ENCODE results near the gene OR6N1.

The OR6N1 gene

DNA sequence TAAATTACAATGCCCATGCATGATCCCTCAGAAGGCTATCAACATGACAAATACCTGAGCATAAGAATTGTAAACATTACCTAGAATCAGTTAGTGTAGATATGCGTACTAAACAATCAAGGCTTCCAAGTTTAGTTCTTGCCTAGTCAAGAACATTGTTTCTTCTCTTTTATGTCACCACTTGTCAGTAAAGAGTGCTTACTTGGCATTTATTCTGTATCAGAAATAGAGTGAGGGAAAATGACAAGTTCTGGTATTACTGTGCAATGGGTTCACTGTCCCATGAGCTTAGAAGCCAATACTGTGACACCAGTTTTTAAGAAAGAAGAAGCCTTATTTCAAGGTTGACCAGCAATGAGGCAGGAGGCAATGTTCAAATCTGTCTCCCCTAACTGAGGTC is 31.7 kb upstream of the OR6N1 start:
- CTCF ChIA-PET = no interaction called here
- no peak for DNase-seq (ENCODE audit: low spot score)
- POLR2A ChIA-PET (ENCODE audit: low non-redundant PET) = no interaction called here
- TF ChIP-seq CTCF (conservative IDR thresholded peaks at IDR 0.05; ENCODE audit: low read depth) = no peak
- H3K27ac ChIP-seq = no peak overlapping the region

- POLR2A ChIA-PET (ENCODE audit: low non-redundant PET) = no interaction called here
- DNase-seq (ENCODE audit: low spot score) = no peak
- CTCF ChIA-PET = no interaction called here
Measured at GRCh38 chr1:158801396-158801795, 29.4 kb upstream of the OR6N1 start.

DNA sequence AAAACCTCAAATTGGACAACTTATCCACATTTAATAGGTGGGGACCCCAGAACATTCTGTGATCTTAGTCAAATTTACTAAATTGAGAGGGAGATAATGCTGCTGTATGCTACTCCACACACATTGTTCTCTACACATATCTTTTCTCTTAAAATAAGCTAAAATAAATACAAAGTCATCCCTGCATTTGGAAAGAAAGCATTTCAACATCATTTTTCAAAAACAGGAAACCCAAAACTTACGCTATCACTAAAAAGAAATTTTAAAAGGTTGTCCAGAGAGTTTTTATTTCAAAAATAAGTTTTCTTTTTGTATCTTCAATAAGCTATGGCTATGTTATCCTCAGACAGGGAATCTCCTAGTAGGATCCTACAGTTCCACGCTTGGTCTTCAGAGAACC is 28.5 kb upstream of the OR6N1 start:
- POLR2A ChIA-PET (ENCODE audit: low non-redundant PET) = no interaction called here
- DNase-seq (ENCODE audit: low spot score) = no peak
- no peak for TF ChIP-seq CTCF (conservative IDR thresholded peaks at IDR 0.05; ENCODE audit: low read depth)
- no peak overlapping the region for H3K27ac ChIP-seq
- CTCF ChIA-PET = no interaction called here

More at GRCh38 chr1:158801396-158801795, 29.4 kb upstream of the OR6N1 start:
- no peak for TF ChIP-seq CTCF (conservative IDR thresholded peaks at IDR 0.05; ENCODE audit: low read depth)
- no peak overlapping the region for H3K27ac ChIP-seq

- POLR2A ChIA-PET (ENCODE audit: low non-redundant PET) = no interaction called here
- no peak for DNase-seq (ENCODE audit: low spot score)
- CTCF ChIA-PET = no interaction called here
- no peak for TF ChIP-seq CTCF (conservative IDR thresholded peaks at IDR 0.05; ENCODE audit: low read depth)
- no peak overlapping the region for H3K27ac ChIP-seq
Measured at GRCh38 chr1:158799689-158800088, 27.7 kb upstream of the OR6N1 start.

GRCh38 chr1:158798531-158798930 is 26.5 kb upstream of the OR6N1 start:
- CTCF ChIA-PET = no interaction called here
- H3K27ac ChIP-seq = no peak overlapping the region
- POLR2A ChIA-PET (ENCODE audit: low non-redundant PET) = no interaction called here
- no peak for TF ChIP-seq CTCF (conservative IDR thresholded peaks at IDR 0.05; ENCODE audit: low read depth)
- peak; percentile 4 for DNase-seq (ENCODE audit: low spot score)

DNA sequence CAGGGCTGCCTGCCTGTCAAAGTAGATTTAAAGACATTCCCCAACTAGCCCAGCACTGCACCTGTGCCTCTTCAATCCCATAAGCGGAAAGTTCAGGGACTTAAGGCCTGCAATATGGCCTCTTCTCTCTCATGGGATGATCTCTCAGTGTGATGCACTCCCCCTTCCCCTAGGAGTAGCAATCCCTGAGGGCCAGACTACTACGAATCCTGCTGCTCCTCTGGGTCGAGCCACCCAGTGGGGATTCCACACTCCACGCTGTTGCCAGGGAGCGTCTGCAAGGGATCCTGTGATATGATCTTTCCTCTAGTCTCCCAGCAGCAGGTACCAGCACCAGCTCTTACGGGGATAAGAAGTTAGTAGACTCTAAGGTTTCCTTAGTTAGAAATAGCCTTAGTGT is 22.3 kb upstream of the OR6N1 start:
- no peak overlapping the region for H3K27ac ChIP-seq
- ChIA-PET CTCF (no interaction called here), POLR2A (ENCODE audit: low non-redundant PET) (no interaction called here)
- no peak for TF ChIP-seq CTCF (conservative IDR thresholded peaks at IDR 0.05; ENCODE audit: low read depth)
- no peak for DNase-seq (ENCODE audit: low spot score)

GRCh38 chr1:158793604-158794003 is 21.6 kb upstream of the OR6N1 start:
- CTCF ChIA-PET = no interaction called here
- TF ChIP-seq CTCF (conservative IDR thresholded peaks at IDR 0.05; ENCODE audit: low read depth) = no peak
- POLR2A ChIA-PET (ENCODE audit: low non-redundant PET) = no interaction called here

More at GRCh38 chr1:158793604-158794003, 21.6 kb upstream of the OR6N1 start:
- H3K27ac ChIP-seq = no peak overlapping the region
- no peak for DNase-seq (ENCODE audit: low spot score)
